Stimulated activated CD8-positive, alpha-beta memory T cell treated with anti-CD3 and anti-CD28 coated beads, Interleukin-7, amount 100 ng/mL, for 48 hours (primary cell): ENCODE data around the gene ENKUR.
"Not testable (repeated sequence)": the region's sequence is repeated elsewhere in the genome, so short reads cannot be mapped to it uniquely, and the experiment has no call there.

Experiments used
- DNase-seq, 2 donors: peaks; one replicate each; pipeline ENCODE4 v3.0.0-alpha.2; 2020; ENCODE audit warnings: low read depth in 1 of 2; ENCODE audit errors: extremely low read depth in 1 of 2

The ENKUR gene

DNA sequence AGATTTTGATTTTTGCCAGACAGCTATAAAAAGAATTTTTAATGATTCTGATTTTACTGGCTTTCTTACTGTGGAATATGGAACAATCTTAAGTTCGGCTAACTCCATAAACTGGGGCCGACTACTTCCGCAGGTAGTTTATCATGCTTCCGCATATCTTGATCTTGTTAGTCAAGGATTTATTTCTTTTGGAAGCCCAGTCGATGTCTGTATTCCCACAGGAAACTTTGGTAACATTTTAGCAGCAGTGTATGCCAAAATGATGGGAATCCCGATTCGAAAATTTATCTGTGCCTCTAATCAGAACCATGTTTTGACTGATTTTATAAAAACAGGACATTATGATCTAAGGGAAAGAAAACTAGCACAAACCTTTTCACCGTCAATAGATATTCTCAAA is 8.6 kb upstream of the ENKUR start:
- DNase-seq: no peak

DNA sequence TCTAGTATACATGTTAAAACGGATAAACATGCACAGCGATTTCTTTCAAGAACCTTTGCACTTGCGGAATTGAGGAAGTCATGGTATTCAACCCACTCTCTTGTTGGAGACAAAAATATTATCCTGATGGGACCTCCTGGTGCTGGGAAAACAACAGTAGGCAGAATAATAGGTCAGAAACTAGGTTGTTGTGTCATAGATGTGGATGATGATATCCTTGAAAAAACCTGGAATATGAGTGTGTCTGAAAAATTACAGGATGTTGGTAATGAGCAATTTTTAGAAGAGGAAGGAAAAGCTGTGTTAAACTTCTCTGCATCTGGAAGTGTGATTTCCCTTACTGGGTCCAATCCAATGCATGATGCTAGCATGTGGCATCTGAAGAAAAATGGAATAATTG is 7.3 kb upstream of the ENKUR start:
- no peak for DNase-seq

DNA sequence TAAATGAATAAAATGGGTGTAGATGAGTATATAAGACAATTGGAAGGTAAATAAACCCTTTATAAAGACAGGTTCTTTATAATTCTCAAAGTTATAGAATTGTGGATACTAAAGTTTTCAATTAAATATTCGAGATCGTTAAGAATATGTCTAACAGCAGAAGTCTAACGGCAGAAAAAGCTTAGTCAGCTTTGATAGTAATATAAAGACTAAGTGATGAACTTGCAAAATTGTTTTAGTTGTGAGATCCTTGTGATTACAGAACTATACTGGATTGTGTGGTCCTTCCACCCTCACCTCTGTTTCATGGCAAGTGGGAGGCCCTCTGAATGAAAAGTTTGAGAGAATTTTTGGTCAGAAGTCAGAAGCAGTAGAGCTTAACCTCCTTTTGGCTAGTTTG is 2.7 kb upstream of the ENKUR start:
- DNase-seq: no peak

DNA sequence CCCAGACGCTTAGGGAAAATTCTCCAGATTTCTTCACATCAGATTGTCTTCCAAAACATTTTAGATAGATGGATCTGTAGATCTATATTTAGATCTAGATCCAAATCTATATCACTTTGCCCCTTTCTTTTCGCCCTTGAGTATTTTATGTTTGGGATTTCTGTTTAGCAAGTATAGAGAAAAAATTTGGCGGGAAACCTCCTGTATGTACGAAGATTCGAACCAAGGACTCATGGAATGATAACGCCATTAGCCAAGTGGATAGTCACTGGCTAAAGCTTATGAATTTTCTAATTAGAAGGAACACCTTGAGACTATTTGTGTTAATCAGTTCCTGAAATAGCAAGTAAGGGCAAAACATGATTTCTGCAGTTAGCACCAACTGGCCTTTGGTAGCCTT is 1.7 kb upstream of the ENKUR start:
- no peak for DNase-seq

DNA sequence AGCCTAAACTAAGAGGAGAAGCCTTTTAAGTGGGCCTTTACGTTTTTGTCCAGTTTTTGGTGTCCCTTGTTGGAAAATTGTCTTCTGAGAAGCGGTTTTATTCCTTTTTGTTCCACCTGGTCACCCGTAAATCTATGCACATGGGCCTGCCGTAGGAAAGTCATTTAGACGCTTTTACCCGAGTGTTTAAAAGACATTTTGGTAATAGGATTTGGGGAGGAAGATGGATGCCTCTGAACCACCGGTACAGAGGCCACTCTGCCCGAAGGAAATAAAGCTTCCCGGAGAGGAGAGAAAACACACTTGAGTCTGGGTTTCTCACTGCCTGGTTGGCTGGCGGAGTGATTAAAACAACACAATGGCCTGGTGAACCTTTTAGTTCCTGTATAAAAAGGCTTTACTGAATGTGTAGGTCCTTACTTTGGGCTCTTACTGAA is 1.2 kb upstream of the ENKUR start:
- no peak for DNase-seq

DNA sequence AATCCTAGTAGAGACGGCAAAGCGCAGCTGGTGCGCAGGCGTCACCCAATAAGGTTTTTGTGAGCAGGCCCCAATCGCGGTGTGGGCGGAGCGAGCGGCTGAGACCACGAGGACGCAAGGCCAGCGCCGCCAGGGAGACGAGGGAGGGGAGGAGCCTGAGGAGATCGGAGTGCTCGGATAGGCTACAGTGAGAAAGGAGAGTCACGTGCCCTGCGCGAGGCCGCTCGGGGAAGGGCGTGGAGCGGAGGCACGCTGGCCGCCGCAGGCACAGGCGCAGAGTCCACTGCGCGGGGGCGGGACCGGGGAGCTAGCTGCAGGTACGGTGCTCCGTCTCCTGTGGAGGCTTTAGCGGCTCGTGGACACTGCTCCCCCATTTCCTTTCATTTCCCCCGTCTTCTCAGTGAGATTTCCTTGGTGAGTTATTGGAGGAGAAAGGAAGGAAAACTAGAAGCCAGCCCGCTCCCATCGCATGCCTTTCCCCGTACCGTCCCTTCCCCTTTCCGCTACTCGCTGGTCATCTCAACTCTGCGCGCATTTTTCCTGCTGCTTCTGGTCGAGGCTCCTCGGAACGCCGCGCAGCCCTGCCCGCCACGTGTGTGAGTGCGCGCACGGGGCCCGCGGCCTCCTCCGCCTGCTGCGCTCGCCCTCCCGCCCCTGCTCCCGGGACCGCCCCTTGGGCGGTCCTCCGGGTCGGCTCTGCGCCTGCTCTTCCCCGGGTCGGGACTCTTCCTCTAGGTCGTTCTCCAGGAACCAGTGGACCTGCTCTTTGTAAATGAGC is 607 bp upstream of the ENKUR start, which contains the start of gene THNSL1:
Gene THNSL1, plus strand, starts transcription at position 237 of the 778 bp plus-strand sequence. CDS start 6,612 bp downstream, outside the sequence.
- DNase-seq: peak; percentile 94 to 99

DNA sequence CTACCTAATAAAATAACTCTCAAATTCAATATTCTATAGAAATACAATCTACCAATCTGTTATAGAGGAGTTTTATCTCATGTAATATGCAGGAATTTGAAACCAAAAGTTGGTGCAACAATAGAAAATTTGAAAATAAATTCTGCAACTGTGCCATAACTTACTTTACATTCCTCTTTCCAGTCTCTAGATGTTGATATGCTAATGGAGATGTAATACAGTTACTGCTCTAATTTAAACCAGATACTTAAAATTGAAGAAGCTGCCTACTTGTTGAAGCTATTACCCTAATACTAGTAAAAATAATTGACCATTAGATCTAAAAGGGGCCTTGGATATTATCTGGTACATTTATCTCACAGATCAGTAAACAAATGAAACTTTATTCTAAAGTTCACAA is 1.4 kb downstream of the ENKUR start:
- DNase-seq: no peak

DNA sequence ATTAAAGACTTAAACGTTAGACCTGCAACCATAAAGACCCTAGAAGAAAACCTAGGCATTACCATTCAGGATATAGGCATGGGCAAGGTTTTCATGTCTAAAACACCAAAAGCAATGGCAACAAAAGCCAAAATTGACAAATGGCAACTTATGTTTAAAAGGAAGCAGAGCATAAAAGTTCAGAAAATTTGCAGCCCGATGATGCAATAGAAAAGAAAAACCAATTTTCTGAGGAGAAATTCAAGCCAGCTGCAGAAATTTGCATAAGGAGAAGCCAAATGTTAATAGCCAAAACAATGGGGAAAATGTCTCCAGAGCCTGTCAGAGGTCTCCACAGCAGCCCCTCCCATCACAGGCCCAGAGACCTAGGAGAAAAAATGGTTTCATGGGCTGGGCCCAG is 4.4 kb downstream of the ENKUR start:
- DNase-seq: not testable (repeated sequence)

DNA sequence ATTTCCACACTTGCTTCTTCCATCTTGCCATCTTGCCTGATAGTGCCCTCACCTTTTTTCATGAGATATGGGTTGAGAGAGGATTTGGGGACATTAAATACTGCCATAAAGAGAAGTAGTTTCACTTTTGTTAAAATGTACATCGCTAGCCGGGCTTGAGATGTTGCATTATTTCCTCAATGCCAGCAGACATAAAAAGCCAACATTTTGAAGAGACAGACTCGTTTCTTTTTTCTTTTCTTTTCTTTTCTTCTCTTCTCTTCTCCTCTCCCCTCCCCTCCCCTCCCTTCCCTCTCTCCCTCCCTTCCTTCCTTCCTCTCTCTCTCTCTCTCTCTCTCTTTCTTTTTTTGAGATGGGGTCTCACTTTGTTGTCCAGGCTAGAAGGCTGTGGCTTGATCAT is 17.9 kb downstream of the ENKUR start:
- DNase-seq: no peak

DNA sequence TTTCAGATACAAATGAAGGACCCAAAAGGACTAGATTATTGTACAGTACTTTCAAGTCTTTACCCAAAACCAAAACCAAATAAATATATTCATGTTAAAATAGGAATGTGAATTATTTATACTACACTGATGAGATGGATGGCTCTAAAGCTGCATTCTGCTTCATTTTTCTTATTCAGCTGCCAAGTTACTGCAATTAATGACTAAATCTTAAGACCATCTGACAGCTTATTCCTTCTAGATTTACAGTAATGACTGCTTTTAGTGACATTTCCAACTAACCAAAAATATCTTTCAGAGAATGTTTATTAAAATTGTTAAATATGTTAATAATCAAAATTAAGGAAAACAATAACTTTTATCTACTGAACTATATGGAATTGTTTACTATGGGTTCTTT is 20.9 kb downstream of the ENKUR start:
- DNase-seq: no peak

DNA sequence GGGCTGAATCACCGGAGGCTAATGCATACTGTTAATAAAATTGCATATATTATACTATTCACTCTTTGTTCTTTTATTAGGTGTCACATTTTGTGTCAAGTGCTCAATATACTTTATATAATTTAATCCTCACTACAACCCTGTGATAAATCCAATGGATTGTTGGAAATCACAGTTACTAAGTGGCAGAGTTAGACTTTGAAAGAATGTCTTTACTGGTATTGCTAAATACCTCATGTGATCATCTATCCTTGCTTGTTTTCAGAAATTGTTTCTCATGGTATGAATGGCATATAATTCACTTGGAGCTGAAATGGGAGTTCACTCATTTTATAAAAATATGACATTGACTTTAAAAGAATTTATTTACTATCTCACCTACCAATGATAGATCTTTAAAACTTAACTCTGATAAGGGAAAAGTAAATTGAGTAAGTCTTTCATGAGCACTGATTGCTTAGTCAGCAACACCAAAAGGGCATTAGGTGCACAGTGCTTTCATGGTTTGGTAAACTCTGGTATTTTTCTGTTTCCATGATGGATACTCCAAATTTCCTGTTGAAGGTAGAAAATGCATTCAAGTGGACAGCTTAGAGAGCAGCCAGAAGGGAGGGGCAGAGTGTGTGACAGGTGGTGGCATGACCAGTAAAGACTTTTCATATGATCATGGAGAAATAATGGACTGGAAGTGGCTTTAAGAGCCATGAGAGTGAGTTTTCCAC is 22.6 kb downstream of the ENKUR start:
- DNase-seq: no peak

DNA sequence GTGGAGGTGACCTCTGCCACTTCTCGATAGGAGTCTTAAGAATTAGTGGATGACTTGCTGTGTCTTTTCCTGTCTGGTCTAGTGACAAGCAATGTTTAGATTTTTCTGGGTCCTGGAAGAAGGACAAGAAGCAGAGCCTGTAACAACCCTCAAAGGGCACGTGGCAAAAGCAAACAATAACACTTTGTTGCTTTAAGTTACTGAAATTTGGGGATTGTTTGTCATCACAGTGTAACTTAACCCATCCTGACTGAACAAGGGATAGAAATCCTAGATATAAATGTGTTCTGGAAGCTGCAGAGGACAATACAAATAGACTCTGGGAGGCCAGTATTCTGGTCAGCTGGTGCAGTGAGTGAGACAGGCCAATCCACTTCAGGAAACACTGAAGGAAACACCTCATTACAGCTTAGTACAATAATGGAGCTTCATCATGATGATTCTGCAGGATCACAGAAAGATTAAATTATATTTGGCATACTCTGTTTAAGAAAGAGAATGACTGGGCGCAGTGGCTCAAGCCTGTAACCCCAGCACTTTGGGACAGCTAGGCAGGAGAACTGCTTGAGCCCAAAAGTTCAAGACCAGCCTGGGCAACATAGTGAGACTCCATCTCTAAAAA is 23.3 kb downstream of the ENKUR start:
- no peak for DNase-seq

DNA sequence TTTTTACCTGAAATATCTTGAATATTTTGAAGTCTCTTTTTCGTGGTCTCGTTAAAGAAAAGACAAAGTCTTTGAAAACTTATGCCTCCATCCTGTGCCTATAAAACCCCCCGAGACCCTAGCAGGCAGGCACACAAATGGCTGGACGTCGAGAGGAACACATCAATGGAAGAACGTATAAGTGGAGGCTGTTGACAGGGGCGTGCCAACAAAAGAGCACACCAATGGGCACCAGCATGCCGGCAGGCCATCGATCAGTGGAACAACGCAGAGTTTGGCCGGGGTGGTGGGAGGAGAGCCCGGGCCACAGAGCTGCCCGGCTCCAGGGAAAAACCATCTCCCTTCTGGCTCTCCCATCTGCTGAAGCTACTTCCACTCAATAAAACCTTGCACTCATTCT is 24.7 kb downstream of the ENKUR start:
- no peak for DNase-seq

DNA sequence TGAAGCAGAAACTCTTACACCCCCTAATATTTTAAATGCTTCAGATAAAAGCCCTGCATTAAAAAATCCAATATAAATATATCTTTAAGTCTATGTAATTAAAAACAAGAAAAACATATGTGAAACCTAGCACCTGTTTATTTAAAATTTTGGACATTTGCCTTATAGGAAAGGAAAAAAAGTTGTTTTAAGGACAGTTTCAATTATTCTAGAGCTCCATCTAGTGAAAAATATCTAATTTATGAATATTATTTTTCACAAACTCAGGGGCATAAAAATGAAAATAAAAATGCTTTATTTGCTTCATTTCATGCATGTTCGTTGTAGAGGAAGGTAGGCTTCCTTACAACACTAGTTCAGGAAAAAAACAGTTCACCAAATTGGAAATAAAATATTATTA is 26.1 kb downstream of the ENKUR start:
- DNase-seq: no peak

DNA sequence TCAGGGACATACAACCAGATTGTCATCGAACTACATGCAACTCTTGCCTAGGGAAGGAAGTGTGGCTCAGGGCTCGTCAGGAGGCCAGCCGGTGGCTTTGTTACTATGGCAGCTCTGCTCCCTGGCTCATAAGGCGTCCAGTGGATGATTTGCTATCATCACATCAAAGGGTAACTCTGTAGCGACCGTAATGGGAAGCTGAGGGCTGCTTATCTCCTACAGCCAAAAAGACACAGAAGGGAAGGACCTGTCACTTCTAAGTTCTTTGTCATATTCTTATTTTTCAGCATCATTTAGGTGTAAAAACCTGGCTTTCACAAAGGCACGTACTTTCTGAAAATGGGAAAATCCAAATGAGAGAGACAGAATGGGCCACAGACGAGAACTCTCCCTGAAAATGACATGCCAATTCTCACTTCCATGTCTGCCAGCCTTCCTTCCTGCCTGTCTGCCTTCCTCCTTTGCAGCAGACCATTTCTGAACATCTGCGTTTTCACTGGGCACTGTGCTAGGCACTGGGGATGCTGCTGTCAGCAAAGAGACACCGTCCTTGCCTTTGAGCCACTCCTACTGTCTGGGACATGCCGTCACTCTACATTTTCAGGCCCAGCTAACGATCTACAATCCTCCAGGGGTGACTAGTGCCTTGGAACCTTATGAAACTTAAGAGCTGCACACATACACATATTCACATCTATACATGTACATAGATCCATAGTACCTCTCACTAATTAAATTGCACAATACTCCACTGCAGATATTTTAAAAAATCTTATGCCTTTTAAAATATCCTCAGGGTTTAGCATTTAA is 26.9 kb downstream of the ENKUR start:
- no peak for DNase-seq

DNA sequence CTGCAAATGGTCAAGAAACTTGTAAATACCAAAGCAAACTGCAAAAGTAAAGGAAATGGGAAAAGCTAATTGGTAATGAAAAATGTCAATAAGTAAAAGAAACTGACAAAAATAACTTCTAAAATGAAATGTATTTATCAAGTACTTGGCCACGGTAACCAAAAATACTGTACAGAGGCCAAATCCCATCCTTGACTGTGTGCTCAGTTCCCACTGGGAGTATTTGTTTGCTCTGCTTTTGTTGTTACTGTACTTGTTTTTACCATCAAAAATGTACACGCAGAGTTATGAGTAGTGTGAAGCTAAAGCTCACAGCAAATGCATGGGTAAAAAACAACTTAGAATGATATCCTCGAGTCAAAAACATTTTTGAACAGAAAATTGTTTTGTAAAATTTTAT is 31.1 kb downstream of the ENKUR start:
- DNase-seq: no peak

DNA sequence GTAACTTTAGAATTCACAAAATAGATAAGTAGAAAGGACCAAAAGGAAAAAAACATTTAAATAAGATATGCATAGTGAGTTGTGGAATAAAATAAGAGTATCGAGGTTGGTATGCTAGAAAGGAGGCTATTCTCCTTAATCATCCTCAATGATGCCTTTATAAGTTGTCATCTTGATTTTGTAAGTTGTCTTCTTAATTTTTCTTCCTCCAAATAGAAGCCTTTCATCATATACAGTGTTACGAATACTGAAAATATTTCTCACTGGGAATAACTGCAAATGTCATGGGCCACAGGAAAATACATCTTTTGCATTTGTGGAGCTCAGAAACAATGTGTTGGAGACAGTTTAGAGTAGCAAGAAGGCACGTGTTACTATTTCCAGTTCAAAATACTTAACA is 32.0 kb downstream of the ENKUR start:
- no peak for DNase-seq

DNA sequence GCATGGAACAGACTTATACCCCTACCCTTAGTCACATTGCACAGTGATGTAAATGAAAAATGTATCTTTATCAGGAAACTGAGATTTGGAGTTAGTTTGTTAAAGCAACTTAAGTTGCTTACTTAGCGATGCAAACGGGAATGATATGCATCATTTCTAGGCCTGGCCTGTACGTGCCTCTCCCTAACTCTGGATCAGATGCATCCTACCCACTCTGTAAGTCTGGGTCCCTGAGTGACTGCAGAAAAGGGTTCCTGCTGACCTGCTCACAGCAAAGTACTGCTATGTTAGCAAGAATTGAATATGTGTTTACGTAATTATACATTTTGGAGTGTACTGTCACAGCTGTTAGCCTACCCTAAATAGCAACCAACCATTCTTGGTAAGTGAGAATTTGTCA is 32.8 kb downstream of the ENKUR start:
- no peak for DNase-seq

DNA sequence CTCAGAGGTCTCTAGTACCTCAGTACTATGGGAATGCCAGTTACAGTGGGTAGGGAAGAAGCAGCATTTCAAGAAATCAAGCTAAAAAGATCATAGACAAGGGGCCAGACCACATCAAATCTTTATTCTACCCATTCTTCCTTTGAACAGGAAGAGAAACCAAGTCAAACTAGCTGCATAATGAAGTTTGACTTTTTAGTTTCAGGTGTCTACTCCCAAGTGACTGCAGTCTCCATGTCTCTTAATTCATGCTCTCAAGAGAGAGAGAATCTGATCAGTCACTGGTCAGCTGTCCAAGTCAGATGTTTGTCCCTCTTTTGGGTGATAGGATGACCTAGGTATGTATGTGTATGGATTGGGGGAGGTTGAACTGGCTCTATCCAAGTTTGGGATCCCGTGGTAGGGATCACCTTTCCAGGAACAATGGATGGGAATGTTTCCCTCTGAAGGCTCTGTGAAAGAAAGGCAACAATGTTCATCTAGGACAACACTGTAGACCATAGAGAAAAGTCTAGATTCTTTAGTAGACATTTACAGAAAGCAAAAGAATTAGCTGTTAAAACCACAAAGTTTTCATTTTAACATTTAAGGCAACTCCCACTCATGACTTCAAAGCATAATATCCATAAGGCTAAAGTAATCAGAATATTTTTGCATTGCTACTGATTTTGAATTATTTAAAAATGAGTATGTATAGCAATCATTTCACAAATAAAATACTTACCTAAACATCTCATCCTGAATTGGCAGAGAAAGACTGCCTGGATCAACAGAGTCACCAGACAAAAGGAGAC is 33.4 kb downstream of the ENKUR start:
- DNase-seq: no peak

DNA sequence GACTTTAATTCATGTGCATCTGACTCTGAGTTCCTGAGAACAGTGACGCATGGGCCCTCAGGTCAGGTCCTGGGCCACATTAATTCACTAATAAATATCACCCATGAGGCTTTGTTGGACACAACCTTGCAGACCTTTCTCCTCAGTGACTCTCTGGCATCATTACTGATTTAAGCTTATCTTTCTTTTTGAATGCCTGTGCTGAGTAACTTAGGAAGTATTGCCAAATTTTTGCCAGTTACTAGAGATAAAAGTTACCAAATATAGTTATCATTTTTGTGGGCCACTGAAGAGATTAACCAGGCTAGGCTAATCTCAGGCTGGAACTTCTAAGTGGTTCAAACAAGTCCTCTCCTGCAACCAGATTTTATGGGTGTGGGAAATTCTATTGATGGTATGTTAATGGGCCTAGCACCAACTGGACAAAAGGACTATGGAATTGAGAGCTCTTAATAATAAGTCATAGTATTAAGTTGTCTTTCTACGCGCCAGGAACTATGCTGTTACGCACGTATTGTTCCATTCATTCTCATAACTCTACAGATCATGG is 34.7 kb downstream of the ENKUR start:
- no peak for DNase-seq
